Stimulated activated CD4-positive, alpha-beta T cell treated with anti-CD3 and anti-CD28 coated beads, Interleukin-12 subunit alpha, Interleukin-12 subunit beta, amount 100 ng/mL, for 4 hours (primary cell): ENCODE results near the gene DYRK1A.

Experiments used
- DNase-seq: peaks from one replicate; pipeline ENCODE4 v3.0.0-alpha.2; 2020

DYRK1A gene

GRCh38 chr21:37365517-37366481 lies 774 bp upstream of the DYRK1A start:
- DNase-seq = peak; percentile 61

DNA sequence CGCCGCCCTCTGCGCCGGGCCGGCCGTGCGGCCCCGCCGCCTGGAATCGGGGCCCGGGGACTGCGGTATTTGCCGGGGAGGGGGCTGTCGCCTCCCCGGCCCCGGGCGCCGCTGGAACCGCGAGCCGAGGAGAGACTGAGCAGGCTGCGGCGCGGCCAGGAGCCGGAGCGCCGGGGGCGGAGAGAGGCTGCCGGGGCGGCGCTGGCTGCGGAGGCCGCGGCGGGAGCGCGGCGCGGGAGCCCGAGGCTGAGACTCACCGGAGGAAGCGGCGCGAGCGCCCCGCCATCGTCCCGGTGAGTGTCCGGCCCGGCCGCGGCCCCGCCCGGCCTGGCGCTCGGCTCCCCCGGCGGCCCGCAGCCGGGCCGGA lies 746 bp downstream of the DYRK1A start:
- DNase-seq = peak; percentile 27

DNA sequence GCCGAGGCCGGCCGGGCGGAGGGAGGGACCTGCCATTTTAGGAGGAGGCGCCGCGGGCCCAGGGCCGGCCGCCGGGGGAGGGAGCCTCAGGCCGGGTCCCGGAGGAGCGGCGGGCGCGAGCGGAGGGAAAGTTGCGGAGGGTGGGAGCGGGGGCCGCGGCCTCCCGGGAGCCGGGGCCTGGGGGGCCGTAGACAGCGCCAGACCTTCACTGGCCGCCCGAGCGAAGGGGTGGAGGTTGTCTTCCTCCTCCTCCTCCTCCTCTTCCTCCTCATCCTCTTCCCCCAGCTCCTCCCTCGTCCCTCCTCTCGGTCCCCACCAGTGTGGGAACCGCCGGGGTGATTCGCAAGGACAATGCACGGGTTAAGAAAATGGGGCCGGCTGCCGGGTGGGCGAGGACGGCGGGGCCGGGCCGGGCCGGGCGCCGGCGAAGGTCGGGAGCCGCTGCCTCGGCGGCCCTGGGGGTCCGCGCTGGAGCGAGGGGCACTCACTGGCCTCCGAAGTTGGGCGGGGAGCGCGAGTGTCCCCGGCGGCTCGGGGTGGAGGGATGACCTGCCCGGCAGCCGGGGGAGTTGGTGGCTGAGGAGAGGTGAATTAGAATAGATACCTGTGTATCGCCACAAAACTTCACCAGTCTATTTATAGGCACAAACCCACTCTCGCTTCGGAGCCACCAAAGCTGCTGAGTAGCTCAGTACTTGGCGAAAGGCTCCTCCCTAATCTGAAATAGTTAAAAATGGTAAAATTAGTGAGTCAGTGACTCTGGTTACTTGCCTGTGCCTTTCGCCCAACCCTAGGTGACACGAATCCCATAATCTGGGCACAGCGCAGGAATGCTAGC lies 1.3 kb downstream of the DYRK1A start:
- DNase-seq = peak; percentile 26

DNA sequence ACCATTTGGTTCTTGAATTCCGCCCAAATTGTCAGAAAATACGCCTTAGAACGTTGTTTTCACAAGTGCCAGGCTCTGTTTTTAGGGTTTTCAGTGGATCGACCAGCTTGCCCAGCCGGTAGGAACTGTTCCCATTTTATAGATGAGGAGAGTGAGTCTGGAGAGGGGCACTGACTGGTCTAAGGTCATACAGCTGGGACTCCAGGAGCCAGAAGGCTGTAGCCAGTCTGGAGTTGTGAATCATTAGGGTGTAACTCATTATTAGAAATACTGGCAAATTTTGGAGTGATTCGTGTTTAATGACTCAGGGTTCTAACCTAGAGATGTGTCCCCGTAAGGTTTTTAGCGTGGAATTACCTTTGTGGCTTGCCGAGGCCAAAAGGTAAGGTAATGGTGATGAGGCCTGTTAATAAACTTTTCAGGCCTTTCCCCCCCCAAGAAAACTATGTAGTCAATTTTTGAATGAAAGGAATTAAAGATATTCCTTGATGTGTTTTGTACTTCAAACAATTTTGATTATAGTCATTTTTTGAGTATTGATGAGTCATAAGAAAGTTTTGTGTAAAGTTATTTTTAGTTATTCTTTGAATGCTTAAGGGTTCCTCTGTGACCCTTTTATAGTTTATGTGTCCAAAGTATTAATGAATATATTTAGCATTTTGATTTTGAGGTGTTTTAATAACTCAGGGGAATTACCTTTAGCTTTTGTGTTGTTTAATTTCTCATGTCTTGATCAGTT lies 2.1 kb downstream of the DYRK1A start:
- no peak for DNase-seq

GRCh38 chr21:37369307-37369854 lies 2.8 kb downstream of the DYRK1A start:
- no peak for DNase-seq

- DNase-seq = no peak
Observed at GRCh38 chr21:37370152-37371040, 3.8 kb downstream of the DYRK1A start.

- no peak for DNase-seq
Observed at GRCh38 chr21:37371041-37371397, 4.4 kb downstream of the DYRK1A start.

DNA sequence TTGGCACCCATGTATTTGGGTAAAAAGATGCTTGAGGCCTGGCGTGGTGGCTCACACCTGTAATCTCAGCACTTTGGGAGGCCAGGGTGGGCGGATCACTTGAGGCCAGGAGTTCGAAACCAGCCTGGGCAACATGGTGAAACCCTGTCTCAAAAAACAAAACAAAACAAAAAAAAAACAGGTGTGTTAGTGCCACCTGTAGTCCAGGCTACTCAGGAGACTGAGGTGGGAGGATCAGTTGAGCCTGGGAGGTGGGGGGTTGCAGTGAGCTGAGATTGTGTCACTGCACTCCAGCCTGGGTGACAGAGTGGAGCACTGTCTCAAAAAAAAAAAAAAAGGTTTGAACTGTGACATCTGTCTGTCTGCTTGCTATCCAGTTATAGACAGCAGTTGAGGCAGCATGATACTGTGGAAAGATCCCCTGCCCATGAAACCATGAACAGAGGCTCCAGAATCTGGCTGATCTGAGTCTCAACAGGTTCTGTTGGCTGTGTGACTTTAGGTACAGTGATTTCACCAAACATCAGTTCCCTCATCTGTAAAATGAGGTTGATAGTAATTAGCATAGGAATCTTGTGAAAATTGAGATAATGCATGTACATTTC lies 5.7 kb downstream of the DYRK1A start:
- no peak for DNase-seq

DNA sequence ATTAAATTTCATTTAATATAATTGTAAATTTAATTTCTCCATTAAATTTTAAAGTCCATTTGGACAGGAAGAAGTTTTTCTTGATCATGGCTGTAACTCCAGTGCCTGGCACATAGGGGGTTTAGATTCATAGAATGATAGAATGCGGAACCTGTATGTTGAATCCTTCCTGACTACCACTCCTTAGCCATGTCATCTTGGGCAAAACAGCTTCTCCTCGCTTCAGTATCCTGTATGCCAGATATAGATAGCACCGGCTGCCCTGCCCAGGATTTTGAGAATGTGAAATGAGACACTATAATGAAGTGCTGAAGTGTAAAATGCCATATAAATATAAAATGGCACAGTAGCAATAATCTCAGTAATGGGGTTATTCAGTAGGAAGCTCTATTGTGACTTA lies 6.4 kb downstream of the DYRK1A start:
- DNase-seq = no peak

- DNase-seq = no peak
Observed at GRCh38 chr21:37373539-37373938, 7.0 kb downstream of the DYRK1A start.

DNA sequence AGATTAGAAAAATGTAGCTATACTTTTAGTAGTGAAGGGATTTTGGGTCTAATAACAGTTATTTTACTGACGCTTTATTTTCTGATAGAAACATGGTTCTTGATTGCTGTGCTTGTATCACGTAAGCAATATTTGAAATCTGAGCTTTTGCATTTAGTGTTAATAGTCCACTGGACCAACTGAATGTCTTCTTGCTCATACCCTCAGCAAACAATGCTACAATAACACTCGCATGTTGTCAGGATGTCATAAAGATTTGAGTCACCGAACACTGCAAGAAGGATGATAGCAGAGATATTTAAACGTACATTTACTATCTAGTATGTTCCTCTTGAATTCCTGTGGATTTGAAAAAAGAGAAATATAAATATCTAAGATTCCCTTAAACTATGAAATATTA lies 7.5 kb downstream of the DYRK1A start:
- DNase-seq = no peak

DNA sequence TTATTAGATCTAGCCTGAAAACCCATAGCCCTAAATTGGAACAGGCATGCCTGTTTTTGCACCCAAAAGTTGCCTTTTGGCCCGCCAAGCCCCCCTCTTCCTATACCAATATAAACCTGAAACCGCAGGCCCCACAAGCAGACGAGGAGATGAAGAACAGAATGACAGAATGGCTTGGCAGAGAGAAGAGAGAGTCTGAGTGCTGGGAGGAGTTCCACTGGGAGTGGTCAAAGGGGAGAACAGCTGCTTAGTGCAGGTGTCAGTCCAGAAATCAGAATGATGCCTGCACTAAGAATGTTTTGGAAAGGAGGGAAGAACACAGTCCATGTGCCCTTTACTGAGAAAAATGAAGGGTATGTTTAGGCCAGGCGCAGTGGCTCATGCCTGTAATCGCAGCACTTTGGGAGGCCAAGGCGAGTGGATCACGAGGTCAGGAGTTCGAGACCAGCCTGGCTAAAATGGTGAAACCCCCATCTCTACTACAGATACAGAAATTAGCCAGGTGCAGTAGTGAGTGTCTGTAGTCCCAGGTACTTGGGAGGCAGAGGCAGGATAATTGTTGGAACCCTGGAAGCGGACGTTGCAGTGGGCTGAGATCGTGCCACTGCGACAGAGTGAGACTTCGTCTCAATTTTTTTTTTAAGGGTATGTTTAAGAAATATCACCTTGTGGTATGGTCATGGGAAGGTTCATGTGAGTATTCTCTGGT lies 9.4 kb downstream of the DYRK1A start:
- no peak for DNase-seq

DNA sequence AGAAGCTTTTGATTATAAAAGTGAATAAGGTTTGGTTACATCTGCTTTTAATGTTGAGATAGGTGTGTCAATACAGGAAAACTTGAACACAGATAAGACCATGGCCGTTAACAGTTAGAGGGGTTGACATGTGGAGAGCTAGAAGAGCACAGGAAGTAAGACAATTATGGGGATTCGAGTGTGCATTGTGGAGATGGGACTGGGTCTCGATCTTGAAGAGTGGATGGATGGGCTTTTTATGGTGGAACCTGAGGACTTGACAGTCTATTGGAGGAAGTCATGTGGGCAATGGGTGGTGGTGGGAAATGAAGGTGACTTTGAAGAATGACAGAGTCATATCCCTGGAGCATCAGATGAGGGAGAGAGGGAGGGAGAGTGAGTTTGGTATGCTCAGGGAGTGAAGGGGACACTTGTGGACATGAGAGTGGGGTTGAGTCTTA lies 12.1 kb downstream of the DYRK1A start:
- no peak for DNase-seq

- DNase-seq = no peak
Observed at GRCh38 chr21:37380349-37381323, 14.1 kb downstream of the DYRK1A start.

DNA sequence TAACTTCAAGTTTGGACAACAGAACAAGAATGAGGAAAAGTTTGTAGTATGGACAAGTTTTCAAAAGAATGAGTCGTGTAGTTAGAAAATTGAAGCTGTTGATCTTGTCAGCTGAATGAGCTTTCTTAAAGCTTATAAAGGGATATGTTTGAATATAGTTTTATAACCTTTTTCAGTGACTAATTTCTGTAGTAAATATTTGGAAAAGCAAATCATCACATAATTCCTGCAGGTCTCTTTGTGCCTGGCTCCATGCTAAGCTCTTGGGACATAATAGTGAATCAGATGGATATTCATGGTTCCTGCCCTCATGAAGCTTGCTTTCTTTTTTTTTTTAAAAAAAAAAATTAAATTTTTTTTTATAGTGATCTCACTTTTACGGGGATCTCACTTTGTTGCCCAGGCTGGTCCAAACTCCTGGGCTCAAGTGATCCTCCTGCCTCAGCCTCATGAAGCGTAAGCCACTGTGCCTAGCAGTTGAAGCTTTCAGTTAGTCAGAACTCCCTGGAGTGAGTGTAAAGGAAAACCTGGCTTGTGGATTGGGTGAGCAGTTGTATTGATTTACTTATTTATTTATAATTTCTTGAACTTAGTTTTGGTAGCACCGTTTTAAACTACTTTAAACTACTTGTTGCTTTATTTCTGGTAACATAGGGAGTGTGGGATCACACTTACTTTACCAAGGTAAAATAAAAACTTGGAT lies 15.5 kb downstream of the DYRK1A start:
- no peak for DNase-seq

DNA sequence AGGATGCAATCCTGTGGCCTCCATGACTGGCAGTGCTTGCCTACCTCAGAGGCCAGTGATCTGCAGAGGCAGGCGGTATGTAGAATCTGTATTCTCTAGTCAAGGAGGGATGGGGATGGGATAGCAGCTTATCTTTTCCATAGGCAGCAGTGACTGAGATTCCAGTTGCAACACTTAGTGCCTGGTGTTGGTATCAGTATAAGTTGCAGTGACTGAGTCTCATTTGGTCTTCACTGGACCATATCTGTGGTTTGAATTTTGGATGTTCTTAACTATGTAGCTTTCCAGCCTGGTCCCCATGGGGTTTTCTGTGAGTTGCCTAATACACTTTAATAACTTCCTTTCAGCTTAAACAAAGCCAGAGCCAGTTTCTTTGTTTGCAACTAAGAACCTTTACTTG lies 16.5 kb downstream of the DYRK1A start:
- no peak for DNase-seq

GRCh38 chr21:37383784-37384311 lies 17.3 kb downstream of the DYRK1A start:
- no peak for DNase-seq

DNA sequence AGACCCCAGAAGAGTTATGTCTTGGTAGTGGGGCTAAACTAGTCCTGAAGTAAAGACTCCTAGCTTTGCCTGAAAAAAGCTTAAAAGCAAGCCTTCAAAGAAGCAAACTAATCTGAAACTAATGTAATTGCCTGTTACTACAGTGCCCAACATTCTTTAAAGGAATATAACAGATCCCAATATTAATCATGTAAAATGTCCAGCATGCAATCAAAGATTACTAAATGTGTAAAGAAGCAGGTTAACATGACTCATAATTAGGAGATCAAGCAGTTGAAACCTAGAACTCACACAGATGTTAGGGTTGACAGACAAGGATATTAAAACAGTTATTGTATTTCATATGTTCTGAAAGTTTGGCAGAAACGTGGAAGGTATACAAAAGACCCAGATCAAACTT lies 17.8 kb downstream of the DYRK1A start:
- no peak for DNase-seq
